Trophoblast cell (in vitro differentiated cells and primary cell): ENCODE measurements around the gene PTCHD4.

Experiments used
- DNase-seq, 2 donors: peaks; one replicate each; pipeline ENCODE4 v3.0.0-alpha.2; 2016
- H2AFZ ChIP-seq: 2 replicates; pipeline ENCODE4 v1.6.1; 2013; ENCODE audit warnings: low read length, moderate library complexity, mild to moderate bottlenecking; ENCODE audit not compliant: insufficient read depth, poor library complexity
- H2AK5ac ChIP-seq: 2 replicates; pipeline ENCODE4 v1.6.1; 2013; ENCODE audit warnings: mild to moderate bottlenecking, low read length
- H2BK120ac ChIP-seq: 2 replicates; pipeline ENCODE4 v1.6.1; 2013; ENCODE audit warnings: low read length, mild to moderate bottlenecking, moderate library complexity; ENCODE audit not compliant: insufficient read depth, poor library complexity
- H2BK12ac ChIP-seq: 2 replicates; pipeline ENCODE4 v1.6.1; 2013; ENCODE audit warnings: mild to moderate bottlenecking, low read length, moderate library complexity
- H2BK5ac ChIP-seq: 2 replicates; pipeline ENCODE4 v1.6.1; 2013; ENCODE audit warnings: low read length, low read depth, moderate library complexity, mild to moderate bottlenecking; ENCODE audit not compliant: poor library complexity
- H3K14ac ChIP-seq: 2 replicates; pipeline ENCODE4 v1.6.1; 2013; ENCODE audit warnings: mild to moderate bottlenecking, low read length
- H3K18ac ChIP-seq: 2 replicates; pipeline ENCODE4 v1.6.1; 2013; ENCODE audit warnings: mild to moderate bottlenecking, low read length
- H3K23ac ChIP-seq: 2 replicates; pipeline ENCODE4 v1.6.1; 2013; ENCODE audit warnings: low read length
- H3K27ac ChIP-seq: 2 replicates; pipeline ENCODE4 v1.5.1; 2013; ENCODE audit warnings: low read depth, mild to moderate bottlenecking, inconsistent platforms, low read length, moderate library complexity
- H3K27me3 ChIP-seq: 2 replicates; pipeline ENCODE4 v1.6.1; 2013; ENCODE audit warnings: inconsistent platforms, mild to moderate bottlenecking, low read length, moderate library complexity; ENCODE audit not compliant: insufficient read depth
- H3K36me3 ChIP-seq, 2 experiments: 1 replicate in 1 of 2; 2 replicates in 1 of 2; pipeline ENCODE4 v1.6.1; 2013; ENCODE audit warnings: low read length in 2 of 2, mild to moderate bottlenecking in 2 of 2, moderate library complexity in 1 of 2; ENCODE audit not compliant: insufficient read depth in 2 of 2, control insufficient read depth in 1 of 2
- H3K4ac ChIP-seq: 2 replicates; pipeline ENCODE4 v1.6.1; 2013; ENCODE audit warnings: low read depth, mild to moderate bottlenecking, low read length, moderate library complexity
- H3K4me1 ChIP-seq, 2 experiments: 1 replicate in 1 of 2; 2 replicates in 1 of 2; pipeline ENCODE4 v1.6.1; 2013; ENCODE audit warnings: low read length in 2 of 2, mild to moderate bottlenecking in 2 of 2, moderate library complexity in 1 of 2; ENCODE audit not compliant: insufficient read depth in 2 of 2, control insufficient read depth in 1 of 2
- H3K4me2 ChIP-seq: 2 replicates; pipeline ENCODE4 v1.6.1; 2013; ENCODE audit warnings: inconsistent platforms, mild to moderate bottlenecking, low read length, moderate library complexity
- H3K4me3 ChIP-seq: 2 replicates; pipeline ENCODE4 v1.5.1; 2013; ENCODE audit warnings: mild to moderate bottlenecking, low read depth, low read length, inconsistent platforms
- H3K79me1 ChIP-seq: one replicate; pipeline ENCODE4 v1.6.1; 2013; ENCODE audit warnings: low read length
- H3K79me2 ChIP-seq: 2 replicates; pipeline ENCODE4 v1.6.1; 2013; ENCODE audit warnings: low read length, mild to moderate bottlenecking; ENCODE audit not compliant: control insufficient read depth, insufficient read depth, poor library complexity
- H3K9ac ChIP-seq: 2 replicates; pipeline ENCODE4 v1.6.1; 2013; ENCODE audit warnings: mild to moderate bottlenecking, low read length
- H3K9me3 ChIP-seq: 2 replicates; pipeline ENCODE4 v1.6.1; 2013; ENCODE audit warnings: low read depth, mild to moderate bottlenecking, control low read depth, inconsistent platforms, low read length; ENCODE audit not compliant: insufficient read depth
- H4K12ac ChIP-seq: 2 replicates; pipeline ENCODE4 v1.6.1; 2013; ENCODE audit warnings: low read depth, mild to moderate bottlenecking, low read length, moderate library complexity
- H4K8ac ChIP-seq: 2 replicates; pipeline ENCODE4 v1.6.1; 2013; ENCODE audit warnings: low read depth, mild to moderate bottlenecking, low read length, moderate library complexity
- H4K91ac ChIP-seq: one replicate; pipeline ENCODE4 v1.6.1; 2013; ENCODE audit warnings: low read depth, mild to moderate bottlenecking, low read length, moderate library complexity
- WGBS: extraction: QIAGEN DNeasy Blood & Tissue Kit; methylation state at CpG from one replicate; pipeline ENCODE4 v1.1.7; 2013; ENCODE audit warnings: missing lambda C conversion rate; ENCODE audit not compliant: insufficient read length, insufficient coverage; ENCODE audit errors: extremely low coverage; 5-methylcytosine and 5-hydroxymethylcytosine counted together

The PTCHD4 gene

GRCh38 chr6:48116699-48117645, 6.0 kb upstream of the PTCHD4 start:
- H3K4ac ChIP-seq, result no peak overlapping the region
- H3K4me1 ChIP-seq, result no peaks in the 10 kb centered on the region
- no peak overlapping the region for H2BK12ac ChIP-seq
- no peaks in the 10 kb centered on the region for H3K79me2 ChIP-seq
- H2BK120ac ChIP-seq, result no peak overlapping the region
- H3K4me2 ChIP-seq, result no peak overlapping the region
- H4K8ac ChIP-seq, result no peak overlapping the region
- H3K79me1 ChIP-seq, result no peaks in the 10 kb centered on the region
- no peak overlapping the region for H2AK5ac ChIP-seq
- H3K9me3 ChIP-seq, result no peaks in the 10 kb centered on the region
- no peak overlapping the region for H3K18ac ChIP-seq
- no peak for DNase-seq
- no peak overlapping the region for H3K14ac ChIP-seq
- H2AFZ ChIP-seq, result no peak overlapping the region
- H3K23ac ChIP-seq, result no peak overlapping the region
- no peak overlapping the region for H3K27ac ChIP-seq
- H3K27me3 ChIP-seq, result no peaks in the 10 kb centered on the region
- no peak overlapping the region for H2BK5ac ChIP-seq
- no peak overlapping the region for H3K9ac ChIP-seq
- no CpG with 5 or more reads among the region's 3 CpGs for WGBS
- no peak overlapping the region for H3K4me3 ChIP-seq
- no peak overlapping the region for H4K12ac ChIP-seq
- H4K91ac ChIP-seq, result no peak overlapping the region
- H3K36me3 ChIP-seq, result no peaks in the 10 kb centered on the region

- WGBS, result no CpG with 5 or more reads among the region's 2 CpGs
- no peak overlapping the region for H3K23ac ChIP-seq
- H3K9me3 ChIP-seq, result no peaks in the 10 kb centered on the region
- H4K12ac ChIP-seq, result no peak overlapping the region
- peaks cover 2% of the 10 kb centered on the region for H3K79me2 ChIP-seq
- no peak for DNase-seq
- no peak overlapping the region for H3K4me2 ChIP-seq
- no peak overlapping the region for H3K18ac ChIP-seq
- no peak overlapping the region for H2AK5ac ChIP-seq
- peaks cover 0 to 2% of the 10 kb centered on the region in 2 experiments for H3K4me1 ChIP-seq
- no peak overlapping the region for H3K4me3 ChIP-seq
- H3K36me3 ChIP-seq, result no peaks in the 10 kb centered on the region
- no peak overlapping the region for H2BK120ac ChIP-seq
- peak overlapping the region; percentile 15 for H4K91ac ChIP-seq
- H3K27ac ChIP-seq, result no peak overlapping the region
- no peak overlapping the region for H3K14ac ChIP-seq
- no peak overlapping the region for H2BK5ac ChIP-seq
- no peak overlapping the region for H2AFZ ChIP-seq
- no peak overlapping the region for H3K9ac ChIP-seq
- peaks cover 3% of the 10 kb centered on the region for H3K79me1 ChIP-seq
- H3K27me3 ChIP-seq, result no peaks in the 10 kb centered on the region
- H2BK12ac ChIP-seq, result peak overlapping the region; percentile 3
- H3K4ac ChIP-seq, result no peak overlapping the region
- no peak overlapping the region for H4K8ac ChIP-seq
These were observed 2.1 kb upstream of the PTCHD4 start for GRCh38 chr6:48113130-48113529.

- H3K9ac ChIP-seq, result no peak overlapping the region
- no peak for DNase-seq
- H2AK5ac ChIP-seq, result no peak overlapping the region
- no peak overlapping the region for H4K8ac ChIP-seq
- no peaks in the 10 kb centered on the region for H3K36me3 ChIP-seq
- H4K91ac ChIP-seq, result no peak overlapping the region
- H2BK5ac ChIP-seq, result no peak overlapping the region
- no CpG with 5 or more reads among the region's 1 CpG for WGBS
- no peak overlapping the region for H3K18ac ChIP-seq
- H3K79me2 ChIP-seq, result peaks cover 2% of the 10 kb centered on the region
- no peak overlapping the region for H3K4me3 ChIP-seq
- no peak overlapping the region for H2AFZ ChIP-seq
- no peak overlapping the region for H3K14ac ChIP-seq
- H3K4me1 ChIP-seq, result peaks cover 0 to 2% of the 10 kb centered on the region in 2 experiments
- H3K27ac ChIP-seq, result no peak overlapping the region
- peak overlapping the region; percentile 95 for H2BK12ac ChIP-seq
- peak overlapping the region; percentile 25 for H2BK120ac ChIP-seq
- no peak overlapping the region for H3K4me2 ChIP-seq
- H3K27me3 ChIP-seq, result no peaks in the 10 kb centered on the region
- no peak overlapping the region for H4K12ac ChIP-seq
- H3K4ac ChIP-seq, result no peak overlapping the region
- no peak overlapping the region for H3K23ac ChIP-seq
- H3K9me3 ChIP-seq, result no peaks in the 10 kb centered on the region
- H3K79me1 ChIP-seq, result peaks cover 3% of the 10 kb centered on the region
These were observed 578 bp upstream of the PTCHD4 start for GRCh38 chr6:48111575-48111974.

GRCh38 chr6:48110436-48111142, 408 bp downstream of the PTCHD4 start:
- Histone ChIP-seq H3K9ac (peak overlapping the region; percentile 67), H2BK120ac (peak overlapping the region; percentile 100), H4K12ac (peak overlapping the region; percentile 99), H3K14ac (peak overlapping the region; percentile 90), H3K79me2 (peaks cover 2% of the 10 kb centered on the region), H2AFZ (peak overlapping the region; percentile 70), H3K79me1 (peaks cover 3% of the 10 kb centered on the region), H3K27me3 (no peaks in the 10 kb centered on the region), H4K8ac (peak overlapping the region; percentile 93), H2BK12ac (peak overlapping the region; percentile 69), H2BK5ac (peak overlapping the region; percentile 97), H3K9me3 (no peaks in the 10 kb centered on the region), H3K18ac (no peak overlapping the region), H3K4me3 (peak overlapping the region; percentile 47), H3K4me2 (peak overlapping the region; percentile 53), H3K4ac (peak overlapping the region; percentile 98), H4K91ac (peak overlapping the region; percentile 96), H3K27ac (peak overlapping the region; percentile 71), H3K4me1 (peaks cover 0 to 2% of the 10 kb centered on the region in 2 experiments), H3K36me3 (no peaks in the 10 kb centered on the region), H3K23ac (no peak overlapping the region), H2AK5ac (peak overlapping the region; percentile 92)
- no CpG with 5 or more reads among the region's 2 CpGs for WGBS
- DNase-seq, result no peak
